Stimulated activated CD4-positive, alpha-beta T cell treated with anti-CD3 and anti-CD28 coated beads, TNF-alpha, amount 100 ng/mL, for 24 hours (primary cell): ENCODE measurements around the gene ALDH1B1.

Experiments used
- DNase-seq, 3 experiments: peaks; one replicate each; pipeline ENCODE4 v3.0.0-alpha.2; 2020; ENCODE audit warnings: low read depth in 3 of 3

The ALDH1B1 gene

GRCh38 chr9:38392235-38393127 is at the start of gene ALDH1B1:
ALDH1B1 (plus strand) TSS chr9:38392702; CDS start chr9:38395749, 3,047 bp downstream.
- peak; percentile 31 to 74 (median 50) for DNase-seq

GRCh38 chr9:38343037-38343436 is 49.5 kb upstream of the ALDH1B1 start:
- DNase-seq, result no peak

- no peak for DNase-seq
Measured at GRCh38 chr9:38343552-38343951, 49.0 kb upstream of the ALDH1B1 start.

- no peak for DNase-seq
Measured at GRCh38 chr9:38344566-38345324, 47.8 kb upstream of the ALDH1B1 start.

GRCh38 chr9:38345851-38346755 is 46.4 kb upstream of the ALDH1B1 start:
- DNase-seq, result no peak

GRCh38 chr9:38346811-38347210 is 45.7 kb upstream of the ALDH1B1 start:
- no peak for DNase-seq

GRCh38 chr9:38347271-38347671 is 45.2 kb upstream of the ALDH1B1 start:
- DNase-seq, result no peak

- DNase-seq, result no peak
Measured at GRCh38 chr9:38347946-38348345, 44.6 kb upstream of the ALDH1B1 start.

GRCh38 chr9:38350529-38350928 is 42.0 kb upstream of the ALDH1B1 start:
- DNase-seq, result no peak

- DNase-seq, result no peak
Measured at GRCh38 chr9:38352530-38353328, 39.8 kb upstream of the ALDH1B1 start.

GRCh38 chr9:38355115-38355514 is 37.4 kb upstream of the ALDH1B1 start:
- no peak for DNase-seq

GRCh38 chr9:38355517-38356120 is 36.9 kb upstream of the ALDH1B1 start:
- DNase-seq, result no peak

GRCh38 chr9:38356851-38357250 is 35.7 kb upstream of the ALDH1B1 start:
- DNase-seq, result no peak

- no peak for DNase-seq
Measured at GRCh38 chr9:38357350-38358114, 35.0 kb upstream of the ALDH1B1 start.

GRCh38 chr9:38358390-38359296 is 33.9 kb upstream of the ALDH1B1 start:
- DNase-seq, result no peak

- DNase-seq, result no peak
Measured at GRCh38 chr9:38359297-38359653, 33.2 kb upstream of the ALDH1B1 start.

- no peak for DNase-seq
Measured at GRCh38 chr9:38359689-38360385, 32.7 kb upstream of the ALDH1B1 start.

- DNase-seq, result no peak
Measured at GRCh38 chr9:38360839-38361472, 31.5 kb upstream of the ALDH1B1 start.
